A673 (cell line): ENCODE measurements around the gene FPR1. TPM values are rescaled to one million over a fixed set of nuclear protein-coding genes. Genes with fewer than 3 reads are reported as not detected.

Experiments
- BruUV-seq: library from RNA; stranded (reverse); fragments of 400-500 nt; replicated peaks from 2 replicates; lab custom pipeline; 2021; lab: Mats Ljungman, UMichigan
- CTCF ChIA-PET: fragments of 300-600 bp; sonication (Branson Sonifier 250); formaldehyde crosslinking; loops from one replicate; lab custom pipeline; 2022; ENCODE audit warnings: antibody characterized with exemption; lab: Charles Lee
- POLR2A ChIA-PET: fragments of 300-600 bp; sonication (Branson Sonifier 250); formaldehyde crosslinking; loops from one replicate; lab custom pipeline; 2022; ENCODE audit warnings: antibody characterized with exemption; ENCODE audit not compliant: low non-redundant PET; lab: Charles Lee
- DNase-seq: peaks from one replicate; pipeline ENCODE4 v3.0.0-alpha.2; 2015; ENCODE audit warnings: low spot score
- H3K27ac ChIP-seq: fragments of 200-600 bp; sonication (generic); 2 replicates; pipeline ENCODE4 v1.5.1; 2016; ENCODE audit warnings: mixed run types, low read depth, mild to moderate bottlenecking, mixed read lengths, antibody characterized with exemption, low read length; ENCODE audit not compliant: poor library complexity, severe bottlenecking
- H3K27me3 ChIP-seq: fragments of 200-600 bp; sonication (generic); replicated peaks from 2 replicates; pipeline ENCODE4 v1.6.1; 2017; ENCODE audit warnings: mixed run types, low read depth, mild to moderate bottlenecking, mixed read lengths, antibody characterized with exemption, low read length; ENCODE audit not compliant: insufficient read depth, poor library complexity
- H3K36me3 ChIP-seq: fragments of 200-600 bp; sonication (generic); 2 replicates; pipeline ENCODE4 v1.6.1; 2016; ENCODE audit warnings: mixed run types, mild to moderate bottlenecking, mixed read lengths, antibody characterized with exemption, low read length; ENCODE audit not compliant: insufficient read depth, poor library complexity, severe bottlenecking
- H3K4me1 ChIP-seq: fragments of 200-600 bp; sonication (generic); 2 replicates; pipeline ENCODE4 v1.6.1; 2017; ENCODE audit warnings: mixed run types, mild to moderate bottlenecking, mixed read lengths, antibody characterized with exemption, low read length; ENCODE audit not compliant: insufficient read depth, poor library complexity, severe bottlenecking
- H3K4me3 ChIP-seq: fragments of 200-600 bp; sonication (generic); 2 replicates; pipeline ENCODE4 v1.5.1; 2016; ENCODE audit warnings: low read depth, mixed run types, mild to moderate bottlenecking, mixed read lengths, low read length; ENCODE audit not compliant: poor library complexity, severe bottlenecking
- H3K9me3 ChIP-seq: fragments of 200-600 bp; sonication (generic); 2 replicates; pipeline ENCODE4 v1.6.1; 2016; ENCODE audit warnings: mixed run types, low read depth, mild to moderate bottlenecking, mixed read lengths, antibody characterized with exemption, low read length; ENCODE audit not compliant: poor library complexity, severe bottlenecking
- EZH2 ChIP-seq: fragments of 200-600 bp; sonication (generic); IDR thresholded peaks from 2 replicates; pipeline ENCODE4 v1.6.1; 2017; ENCODE audit warnings: borderline replicate concordance, low read depth, mild to moderate bottlenecking, mixed read lengths, antibody characterized with exemption, low read length; ENCODE audit not compliant: poor library complexity, severe bottlenecking
- intact Hi-C: fragments of 100-400 bp; cut with micrococcal nuclease; formaldehyde crosslinking; loops from one replicate; pipeline ENCODE4 v1.10.0; 2022; ENCODE audit not compliant: unreplicated experiment
- total RNA-seq: library from RNA; stranded (reverse); gene quantifications from 2 replicates; pipeline ENCODE4 v1.2.3, GENCODE V29; 2021
- TF ChIP-seq, protein P1 (sequence below): fragments of 300-800, 200-600 bp; sonication (generic); conservative IDR thresholded peaks from 2 replicates; pipeline ENCODE4 v1.5.1; 2017; ENCODE audit warnings: low read depth, mild to moderate bottlenecking, antibody characterized with exemption, low read length, moderate library complexity, mixed read lengths

The FPR1 gene
- total RNA-seq, 1 experiment from 2014 or later = not detected

DNA sequence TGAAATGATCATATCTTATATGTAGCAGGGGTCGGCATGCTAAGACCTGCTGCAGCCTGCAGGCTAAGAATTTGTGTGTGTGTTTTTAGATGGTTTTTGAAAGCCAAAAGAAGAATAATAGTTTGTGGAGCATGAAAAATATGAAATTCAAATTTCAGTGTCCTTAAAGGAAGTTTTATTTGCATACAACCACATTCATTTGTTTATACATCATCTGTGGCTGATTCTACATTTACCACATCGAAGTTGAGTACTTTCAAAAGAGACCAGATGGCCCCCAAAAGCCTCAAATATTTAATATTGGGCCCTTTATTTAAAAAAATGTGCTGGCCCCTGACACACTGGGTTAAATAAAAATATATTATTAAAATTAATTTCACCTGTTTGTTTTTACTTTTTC, 29.2 kb downstream of the FPR1 start:
- Histone ChIP-seq H3K4me1 (no peaks in the 10 kb centered on the region), H3K9me3 (no peaks in the 10 kb centered on the region), H3K27ac (no peak overlapping the region), H3K27me3 (peaks cover 100% of the 10 kb centered on the region), H3K4me3 (no peak overlapping the region), H3K36me3 (no peaks in the 10 kb centered on the region)
- BruUV-seq = no TSS peak
- intact Hi-C loops = loop anchor here (5.0 kb wide), 1 partner anchor 45 kb away; no protein-coding TSS in a partner anchor
- ChIA-PET POLR2A (no interaction called here), CTCF (interaction anchor here (0.6 kb wide), 1 partner anchor 66 kb away, joined by 4 read pairs; no protein-coding TSS in a partner anchor)
- TF ChIP-seq EZH2 = no peak
- TF ChIP-seq, protein P1, sequence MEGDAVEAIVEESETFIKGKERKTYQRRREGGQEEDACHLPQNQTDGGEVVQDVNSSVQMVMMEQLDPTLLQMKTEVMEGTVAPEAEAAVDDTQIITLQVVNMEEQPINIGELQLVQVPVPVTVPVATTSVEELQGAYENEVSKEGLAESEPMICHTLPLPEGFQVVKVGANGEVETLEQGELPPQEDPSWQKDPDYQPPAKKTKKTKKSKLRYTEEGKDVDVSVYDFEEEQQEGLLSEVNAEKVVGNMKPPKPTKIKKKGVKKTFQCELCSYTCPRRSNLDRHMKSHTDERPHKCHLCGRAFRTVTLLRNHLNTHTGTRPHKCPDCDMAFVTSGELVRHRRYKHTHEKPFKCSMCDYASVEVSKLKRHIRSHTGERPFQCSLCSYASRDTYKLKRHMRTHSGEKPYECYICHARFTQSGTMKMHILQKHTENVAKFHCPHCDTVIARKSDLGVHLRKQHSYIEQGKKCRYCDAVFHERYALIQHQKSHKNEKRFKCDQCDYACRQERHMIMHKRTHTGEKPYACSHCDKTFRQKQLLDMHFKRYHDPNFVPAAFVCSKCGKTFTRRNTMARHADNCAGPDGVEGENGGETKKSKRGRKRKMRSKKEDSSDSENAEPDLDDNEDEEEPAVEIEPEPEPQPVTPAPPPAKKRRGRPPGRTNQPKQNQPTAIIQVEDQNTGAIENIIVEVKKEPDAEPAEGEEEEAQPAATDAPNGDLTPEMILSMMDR = no peak
- DNase-seq = no peak

DNA sequence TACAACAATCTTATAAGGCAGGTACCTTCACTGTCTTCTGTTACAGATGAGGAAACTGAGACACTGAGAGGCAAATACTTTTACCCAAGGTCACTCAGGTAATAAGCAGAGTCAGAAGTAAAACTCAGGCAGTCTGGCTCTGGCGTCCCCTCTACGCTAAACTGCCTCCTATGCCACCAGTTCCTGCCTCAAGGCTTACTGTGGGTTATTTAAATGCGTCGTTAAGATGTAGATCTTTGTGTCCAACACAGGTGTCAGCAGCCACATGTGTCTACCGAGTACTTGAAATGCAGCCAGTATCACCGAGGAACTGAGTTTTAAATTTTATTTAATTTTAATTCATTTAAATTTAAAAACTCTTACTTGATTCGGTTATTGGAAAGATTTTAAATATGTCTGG, 29.8 kb downstream of the FPR1 start:
- ChIA-PET CTCF (no interaction called here), POLR2A (no interaction called here)
- no peak overlapping the region for H3K27ac ChIP-seq
- no peaks in the 10 kb centered on the region for H3K9me3 ChIP-seq
- intact Hi-C loops = loop anchor here (5.0 kb wide), 1 partner anchor 45 kb away; no protein-coding TSS in a partner anchor
- no peak for TF ChIP-seq EZH2
- TF ChIP-seq, protein P1 = no peak
- DNase-seq = no peak
- peaks cover 100% of the 10 kb centered on the region for H3K27me3 ChIP-seq
- no TSS peak for BruUV-seq
- H3K4me3 ChIP-seq = no peak overlapping the region
- no peaks in the 10 kb centered on the region for H3K36me3 ChIP-seq
- H3K4me1 ChIP-seq = no peaks in the 10 kb centered on the region

DNA sequence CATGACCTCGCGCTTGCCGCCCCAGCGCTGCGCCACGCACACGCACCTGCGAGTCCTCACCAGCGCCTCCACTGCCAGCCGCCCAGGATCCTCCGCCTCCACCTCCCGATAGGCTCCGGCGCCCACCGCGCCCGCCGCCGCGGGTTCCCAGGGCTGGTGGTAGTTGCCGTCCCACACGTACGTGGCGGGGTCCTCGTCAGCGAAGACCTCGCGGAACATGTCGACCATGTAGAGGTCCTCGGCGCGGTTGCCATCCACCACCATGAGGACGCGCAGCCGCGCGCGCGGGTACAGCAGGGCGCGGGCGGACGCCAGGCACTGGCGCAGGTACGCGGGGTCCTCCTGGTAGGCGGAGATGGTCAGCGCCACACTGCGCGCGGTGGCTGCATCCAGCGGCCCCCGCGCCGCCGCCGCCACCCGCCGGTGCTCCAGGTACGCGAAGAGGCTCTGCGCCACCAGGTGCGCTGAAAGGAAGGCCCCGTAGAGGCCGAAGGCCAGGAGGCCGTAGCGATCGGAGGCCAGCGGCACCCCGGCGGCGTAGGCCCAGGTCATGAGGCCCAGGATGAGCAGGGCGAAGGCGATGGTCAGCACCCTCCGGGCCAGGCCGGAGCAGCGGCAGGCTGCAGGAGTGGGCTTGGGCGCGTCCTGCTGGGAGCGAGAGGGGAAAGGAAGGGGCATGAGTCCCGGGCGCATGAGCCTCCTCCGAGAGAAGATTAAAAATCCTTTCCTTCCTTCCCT, 32.3 kb downstream of the FPR1 start:
- ChIA-PET POLR2A (no interaction called here), CTCF (no interaction called here)

More for the DNA sequence above, 32.3 kb downstream of the FPR1 start:
- BruUV-seq = no TSS peak
- H3K27me3 ChIP-seq = peaks cover 86% of the 10 kb centered on the region
- H3K4me3 ChIP-seq = peak overlapping the region; percentile 23
- DNase-seq = no peak
- no peak overlapping the region for H3K27ac ChIP-seq
- no peaks in the 10 kb centered on the region for H3K9me3 ChIP-seq
- H3K4me1 ChIP-seq = no peaks in the 10 kb centered on the region
- no peaks in the 10 kb centered on the region for H3K36me3 ChIP-seq
- TF ChIP-seq, protein P1 = no peak
- peak; percentile 83 for TF ChIP-seq EZH2
- intact Hi-C loops = no loop called here
